Middle frontal gyrus (tissue), 1 donor: ENCODE measurements around the gene FAM227B.
"Not testable (repeated sequence)": the region's sequence is repeated elsewhere in the genome, so short reads cannot be mapped to it uniquely, and the experiment has no call there.

ENCODE experiments used
- DNase-seq: peaks from one replicate; pipeline ENCODE4 v3.0.0-alpha.2; 2015; ENCODE audit warnings: low spot score; ENCODE audit errors: extremely low spot score

FAM227B gene

GRCh38 chr15:49495993-49496753, 124.4 kb downstream of the FAM227B start:
- no peak for DNase-seq

- no peak for DNase-seq
Measured at GRCh38 chr15:49494842-49495241, 125.8 kb downstream of the FAM227B start.

GRCh38 chr15:49492830-49493229, 127.8 kb downstream of the FAM227B start:
- no peak for DNase-seq

GRCh38 chr15:49492151-49492550, 128.5 kb downstream of the FAM227B start:
- no peak for DNase-seq

- DNase-seq: no peak
Measured at GRCh38 chr15:49490966-49491365, 129.7 kb downstream of the FAM227B start.

GRCh38 chr15:49485401-49485800, 135.2 kb downstream of the FAM227B start:
- not testable (repeated sequence) for DNase-seq

- not testable (repeated sequence) for DNase-seq
Measured at GRCh38 chr15:49478982-49479381, 141.6 kb downstream of the FAM227B start.

GRCh38 chr15:49478021-49478420, 142.6 kb downstream of the FAM227B start:
- not testable (repeated sequence) for DNase-seq

GRCh38 chr15:49473031-49473430, 147.6 kb downstream of the FAM227B start:
- DNase-seq: no peak

GRCh38 chr15:49472338-49472737, 148.3 kb downstream of the FAM227B start:
- no peak for DNase-seq

GRCh38 chr15:49471733-49472132, 148.9 kb downstream of the FAM227B start:
- DNase-seq: no peak

- DNase-seq: not testable (repeated sequence)
Measured at GRCh38 chr15:49471248-49471647, 149.4 kb downstream of the FAM227B start.

GRCh38 chr15:49468481-49468839, 152.2 kb downstream of the FAM227B start:
- DNase-seq: no peak

GRCh38 chr15:49467746-49468480, 152.7 kb downstream of the FAM227B start:
- no peak for DNase-seq

- DNase-seq: no peak
Measured at GRCh38 chr15:49466119-49466518, 154.5 kb downstream of the FAM227B start.

- no peak for DNase-seq
Measured at GRCh38 chr15:49464522-49464921, 156.1 kb downstream of the FAM227B start.

- DNase-seq: no peak
Measured at GRCh38 chr15:49462232-49462844, 158.3 kb downstream of the FAM227B start.

GRCh38 chr15:49460411-49460941, 160.1 kb downstream of the FAM227B start:
- DNase-seq: no peak

- DNase-seq: no peak
Measured at GRCh38 chr15:49458145-49458544, 162.5 kb downstream of the FAM227B start.

GRCh38 chr15:49456166-49456565, 164.5 kb downstream of the FAM227B start:
- DNase-seq: no peak

- no peak for DNase-seq
Measured at GRCh38 chr15:49452595-49452994, 168.0 kb downstream of the FAM227B start.

- DNase-seq: no peak
Measured at GRCh38 chr15:49441816-49442215, 178.8 kb downstream of the FAM227B start.
